SK-N-MC (cell line): ENCODE data around the gene CELF2.

Source experiments
- EZH2 ChIP-seq: fragments of 200-600 bp; sonication (generic); IDR thresholded peaks from one replicate; pipeline ENCODE4 v1.6.1; 2017; ENCODE audit warnings: antibody characterized with exemption
- POLR2AphosphoS5 ChIP-seq: IDR thresholded peaks from 2 replicates; pipeline ENCODE4 v1.6.1; 2012; ENCODE audit warnings: mild to moderate bottlenecking, low read depth, low read length, borderline replicate concordance

- TF ChIP-seq EZH2 (no peak), POLR2AphosphoS5 (no peak)
Measured at GRCh38 chr10:11163780-11164550, 146.3 kb downstream of the CELF2 start.
